Uterus (tissue), 2 donors: ENCODE results near the gene KCMF1.

Experiments
- POLR2A ChIP-seq, 2 donors: fragments of 450-650 bp; IDR thresholded peaks; one replicate each; pipeline ENCODE4 v1.6.1; 2016; ENCODE audit warnings: antibody characterized with exemption in 2 of 2, mild to moderate bottlenecking in 1 of 2, moderate library complexity in 1 of 2
- TF ChIP-seq, protein P1 (sequence below), 4 experiments: fragments of 200-600 bp in 2 of 4; fragments of 450-650 bp in 2 of 4; sonication (generic) in 2 of 4; IDR thresholded peaks; one replicate each; pipeline ENCODE4 v1.5.1; 2016 to 2019; ENCODE audit warnings: antibody characterized with exemption in 4 of 4, mild to moderate bottlenecking in 2 of 4, moderate library complexity in 1 of 4

DNA sequence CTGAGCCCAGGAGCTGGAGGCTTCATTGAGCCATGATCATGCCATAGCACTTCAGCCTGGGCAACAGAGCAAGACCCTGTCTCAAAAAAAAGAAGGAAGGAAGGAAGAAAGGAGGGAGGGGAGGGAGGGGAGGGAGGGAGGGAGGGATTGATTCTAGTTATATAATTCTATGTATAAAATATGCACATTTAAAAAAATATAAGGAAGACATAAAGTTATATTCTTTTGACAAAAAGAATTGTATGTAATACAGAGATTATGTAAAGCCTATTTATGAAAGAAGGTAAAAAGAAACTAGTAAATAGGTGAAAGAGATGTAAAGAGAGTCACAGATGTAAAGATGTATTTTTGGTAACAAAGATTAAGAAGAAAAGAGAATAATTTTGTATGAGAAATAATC lies 48.0 kb upstream of the KCMF1 start:
- TF ChIP-seq, protein P1, sequence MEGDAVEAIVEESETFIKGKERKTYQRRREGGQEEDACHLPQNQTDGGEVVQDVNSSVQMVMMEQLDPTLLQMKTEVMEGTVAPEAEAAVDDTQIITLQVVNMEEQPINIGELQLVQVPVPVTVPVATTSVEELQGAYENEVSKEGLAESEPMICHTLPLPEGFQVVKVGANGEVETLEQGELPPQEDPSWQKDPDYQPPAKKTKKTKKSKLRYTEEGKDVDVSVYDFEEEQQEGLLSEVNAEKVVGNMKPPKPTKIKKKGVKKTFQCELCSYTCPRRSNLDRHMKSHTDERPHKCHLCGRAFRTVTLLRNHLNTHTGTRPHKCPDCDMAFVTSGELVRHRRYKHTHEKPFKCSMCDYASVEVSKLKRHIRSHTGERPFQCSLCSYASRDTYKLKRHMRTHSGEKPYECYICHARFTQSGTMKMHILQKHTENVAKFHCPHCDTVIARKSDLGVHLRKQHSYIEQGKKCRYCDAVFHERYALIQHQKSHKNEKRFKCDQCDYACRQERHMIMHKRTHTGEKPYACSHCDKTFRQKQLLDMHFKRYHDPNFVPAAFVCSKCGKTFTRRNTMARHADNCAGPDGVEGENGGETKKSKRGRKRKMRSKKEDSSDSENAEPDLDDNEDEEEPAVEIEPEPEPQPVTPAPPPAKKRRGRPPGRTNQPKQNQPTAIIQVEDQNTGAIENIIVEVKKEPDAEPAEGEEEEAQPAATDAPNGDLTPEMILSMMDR (IDR thresholded peaks at IDR 0.05), result no peak
- no peak for TF ChIP-seq POLR2A (IDR thresholded peaks at IDR 0.05)
